ENCODE results near the gene TMEM150C.
"Not testable (repeated sequence)": the region's sequence is repeated elsewhere in the genome, so short reads cannot be mapped to it uniquely, and the experiment has no call there.

Gene TMEM150C

DNA sequence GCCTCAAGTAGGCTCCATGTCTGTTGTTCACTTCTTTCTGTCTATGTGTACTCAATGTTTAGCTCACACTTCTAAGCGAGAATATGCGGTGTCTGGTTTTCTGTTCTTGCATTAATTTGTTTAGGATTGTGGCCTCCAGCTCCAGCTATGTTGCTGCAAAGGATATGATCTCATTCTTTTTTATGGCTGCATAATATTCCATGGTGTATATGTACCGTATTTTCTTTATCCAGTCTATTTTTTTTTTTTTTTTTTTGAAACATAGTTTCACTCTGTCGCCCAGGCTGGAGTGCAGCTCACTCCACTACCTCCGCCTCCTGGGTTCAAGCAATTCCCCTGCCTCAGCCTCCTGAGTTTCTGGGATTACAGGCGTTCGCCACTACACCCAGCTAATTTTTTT is 5.7 kb upstream of the TMEM150C start:
- DNase-seq = no peak

DNA sequence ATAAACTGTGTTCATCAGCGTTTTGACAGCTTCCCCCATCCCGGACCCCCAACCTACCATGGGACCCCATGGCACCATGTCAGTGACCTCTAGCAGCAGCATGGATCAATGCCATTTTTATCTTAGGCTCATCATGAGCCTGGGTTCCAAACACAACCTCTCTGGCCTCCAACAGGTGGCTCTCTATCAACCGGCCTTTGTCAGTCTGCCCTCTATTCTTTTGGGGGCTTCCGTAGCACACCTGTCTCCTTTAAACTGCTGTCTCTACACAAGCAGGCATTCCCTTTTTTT is 721 bp upstream of the TMEM150C start:
- DNase-seq = no peak

DNA sequence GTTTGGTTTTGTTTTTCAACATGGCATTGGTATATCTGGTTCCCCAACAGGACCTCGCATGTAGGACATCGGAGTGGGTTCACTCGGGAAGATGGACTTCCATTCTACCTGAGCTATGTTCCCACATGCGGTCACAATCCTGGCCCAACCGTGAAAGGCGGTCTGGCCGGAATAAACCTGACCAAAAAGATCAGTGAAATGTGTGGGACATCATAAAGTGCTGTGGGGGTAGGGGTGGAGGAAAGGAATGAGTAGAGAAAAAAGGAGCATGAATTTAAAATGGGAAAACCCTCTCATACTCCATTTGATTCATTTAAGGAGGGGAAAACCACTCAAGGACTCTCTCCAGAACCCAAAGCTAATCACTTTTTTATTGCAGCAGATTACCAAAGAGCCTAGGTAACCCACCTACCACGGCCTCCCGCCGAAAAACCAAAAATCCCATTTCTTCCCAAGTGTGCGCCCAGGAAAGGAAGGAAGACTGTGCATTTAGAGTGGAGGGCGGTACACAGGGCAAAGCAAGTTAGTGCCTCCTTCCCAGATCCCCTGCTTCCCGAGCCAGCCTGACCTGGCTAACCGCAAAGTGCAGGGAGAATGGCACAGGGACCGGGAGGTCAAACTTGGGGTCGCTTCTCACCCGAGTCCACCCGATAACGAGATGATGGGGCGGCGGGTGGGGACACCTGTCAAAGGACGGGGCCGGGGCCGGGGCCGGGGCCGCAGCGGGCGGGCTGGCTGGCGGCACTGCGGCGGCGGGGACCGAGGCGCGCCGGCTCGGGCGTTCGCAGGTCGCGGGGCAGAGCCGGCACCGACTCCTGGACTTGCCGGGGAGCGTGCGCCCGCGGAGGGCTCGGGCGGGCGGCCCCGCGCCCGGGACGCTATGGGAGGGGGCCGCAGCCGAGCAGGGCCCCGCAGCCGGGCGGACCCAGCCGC is 669 bp downstream of the TMEM150C start:
- DNase-seq = no peak

DNA sequence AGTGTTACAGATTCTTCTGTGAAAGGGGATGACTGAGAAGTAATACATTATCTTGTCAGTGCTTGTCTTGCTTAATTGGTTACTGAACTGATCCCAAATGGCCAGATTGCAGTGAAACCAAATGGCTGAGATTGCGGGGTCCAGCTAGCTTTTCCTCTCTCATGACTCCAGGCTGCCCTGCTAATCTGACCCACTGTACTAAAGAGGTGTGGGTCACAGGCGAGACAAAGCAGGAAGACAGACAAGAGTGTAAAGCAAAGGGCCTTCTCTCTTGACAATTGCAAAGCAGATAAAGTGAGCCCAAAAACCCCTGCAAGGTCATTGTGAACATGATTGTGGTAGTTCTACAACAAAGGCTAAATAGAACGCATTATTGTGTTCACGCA is 2.1 kb downstream of the TMEM150C start:
- no peak for DNase-seq

DNA sequence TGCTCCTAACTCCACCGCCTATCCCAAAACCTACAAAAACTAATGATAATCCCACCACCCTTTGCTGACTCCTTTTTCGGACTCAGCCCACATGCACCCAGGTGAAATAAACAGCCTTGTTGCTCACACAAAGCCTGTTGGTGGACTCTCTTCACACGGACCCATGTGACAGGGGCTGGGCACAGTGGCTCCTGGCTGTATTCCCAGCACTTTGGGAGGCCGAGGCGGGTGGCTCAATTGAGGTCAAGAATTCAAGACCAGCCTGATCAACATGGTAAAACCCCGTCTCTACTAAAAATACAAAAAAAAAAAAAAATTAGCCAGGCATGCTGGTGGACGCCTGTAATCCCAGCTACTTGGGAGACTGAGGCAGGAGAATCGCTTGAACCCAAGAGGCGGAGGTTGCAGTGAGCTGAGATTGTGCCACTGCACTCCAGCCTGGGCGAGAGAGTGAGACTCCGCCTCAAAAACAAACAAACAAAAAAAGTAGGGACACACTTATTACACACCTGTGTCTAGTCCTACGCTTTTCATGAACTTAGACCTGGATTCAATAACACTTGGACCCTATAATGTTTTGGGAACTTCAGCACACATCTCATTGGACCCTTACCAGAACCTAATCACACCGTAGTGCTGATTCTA is 2.6 kb downstream of the TMEM150C start:
- DNase-seq = not testable (repeated sequence)

DNA sequence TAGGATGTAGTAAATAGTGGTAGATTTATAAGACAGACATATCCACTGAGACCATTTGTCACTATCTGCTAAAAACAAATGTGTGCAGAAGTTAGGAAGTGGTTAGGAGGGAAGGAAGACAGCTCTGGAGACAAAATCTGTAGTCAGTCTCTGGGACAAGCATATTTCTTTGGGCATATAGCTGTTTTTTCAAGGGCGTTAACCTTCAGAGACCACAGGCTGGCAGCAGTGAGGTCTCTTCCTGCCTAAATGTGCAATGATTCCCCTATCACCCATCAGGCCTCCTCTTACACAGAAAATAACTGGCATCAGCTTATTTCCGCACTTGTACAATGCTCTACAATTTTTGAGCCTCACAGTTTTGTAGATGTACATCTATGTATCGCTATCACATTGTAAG is 6.5 kb downstream of the TMEM150C start:
- no peak for DNase-seq

DNA sequence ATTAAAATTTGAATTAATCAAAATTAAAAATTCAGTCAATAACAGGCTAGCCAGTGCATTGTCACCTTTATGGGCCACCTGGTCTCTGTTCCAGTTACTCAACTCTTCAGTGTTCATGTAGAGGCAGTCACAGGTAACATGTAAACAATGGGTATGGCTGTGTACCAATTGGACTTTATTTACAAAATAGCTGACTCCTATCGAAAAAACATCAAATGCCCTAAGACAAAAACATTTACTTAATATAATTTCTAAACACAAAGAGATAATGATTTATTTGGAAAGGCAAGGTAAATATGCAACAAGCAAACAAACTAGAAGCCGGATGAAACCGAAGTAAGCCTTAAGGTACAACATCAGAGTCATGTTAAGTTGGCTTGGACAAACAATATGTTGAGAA is 8.8 kb downstream of the TMEM150C start:
- DNase-seq = no peak

DNA sequence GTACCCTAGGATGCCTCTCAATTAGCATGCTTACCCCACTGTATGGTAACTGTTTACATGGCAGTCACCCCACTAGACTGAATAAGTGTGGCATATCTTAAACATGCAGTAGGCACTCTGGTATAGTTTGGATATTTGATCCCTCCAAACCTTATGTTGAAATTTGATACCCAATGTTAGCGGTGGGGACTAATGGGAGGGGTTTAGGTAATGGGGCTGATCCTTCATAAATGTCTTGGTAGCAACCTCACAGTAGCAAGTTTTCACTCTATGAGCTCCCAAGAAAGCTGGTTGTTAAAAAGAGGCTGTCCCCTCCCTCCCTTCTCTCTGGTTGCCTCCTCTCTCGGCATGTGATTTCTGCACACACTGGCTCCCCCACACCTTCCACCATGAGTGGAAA is 10.1 kb downstream of the TMEM150C start:
- no peak for DNase-seq

DNA sequence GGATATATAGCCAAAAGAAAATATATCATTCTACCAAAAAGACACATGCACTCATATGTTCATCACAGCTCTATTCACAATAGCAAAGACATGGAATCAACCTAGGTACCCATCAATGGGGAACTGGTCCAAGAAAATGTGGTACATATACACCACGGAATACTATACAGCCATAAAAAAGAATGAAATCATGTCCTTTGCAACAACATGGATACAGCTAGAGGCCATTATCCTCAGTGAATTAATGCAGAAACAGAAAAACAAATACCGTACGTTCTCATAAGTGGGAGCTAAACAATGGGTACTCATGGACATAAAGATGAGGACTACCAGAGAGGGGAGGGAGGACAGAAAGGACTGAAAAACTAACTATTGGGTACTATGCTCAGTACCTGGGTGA is 13.9 kb downstream of the TMEM150C start:
- DNase-seq = not testable (repeated sequence)

DNA sequence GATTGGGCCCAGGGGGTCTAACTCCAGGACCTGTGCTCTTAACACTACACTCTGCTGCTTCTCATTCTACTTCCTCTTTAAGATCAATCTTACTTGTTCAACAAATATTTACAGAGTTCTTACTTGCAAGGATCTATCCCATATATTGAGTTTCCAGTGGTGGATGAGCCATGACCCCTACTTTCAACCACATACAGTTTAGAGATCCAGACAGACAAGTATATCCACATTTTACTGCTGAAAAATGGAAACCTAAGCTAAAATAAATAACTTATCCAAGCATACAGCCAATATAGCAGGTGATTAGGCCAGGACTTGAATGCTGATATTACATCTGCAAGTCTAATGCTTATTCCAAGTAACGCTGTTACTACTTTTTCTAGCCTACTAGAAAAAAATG is 18.7 kb downstream of the TMEM150C start:
- no peak for DNase-seq

DNA sequence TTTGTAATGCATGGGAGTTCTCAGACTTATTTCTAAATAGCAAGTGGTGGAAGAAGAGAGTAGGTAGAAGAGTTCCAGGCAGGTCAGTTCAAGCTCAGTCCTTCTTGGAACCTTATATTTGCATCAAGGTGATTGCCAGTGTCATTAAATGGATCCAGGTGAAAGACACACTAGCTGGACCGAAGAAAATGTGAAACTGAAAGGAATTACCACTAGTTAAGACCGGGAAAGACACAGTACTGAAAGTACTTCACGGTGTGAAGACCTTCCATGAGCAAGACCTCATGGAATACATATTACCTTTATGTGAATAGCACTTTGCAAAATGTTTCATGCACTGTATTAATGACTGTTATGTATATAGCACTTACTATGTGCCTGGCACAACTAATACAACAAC is 19.1 kb downstream of the TMEM150C start:
- no peak for DNase-seq

DNA sequence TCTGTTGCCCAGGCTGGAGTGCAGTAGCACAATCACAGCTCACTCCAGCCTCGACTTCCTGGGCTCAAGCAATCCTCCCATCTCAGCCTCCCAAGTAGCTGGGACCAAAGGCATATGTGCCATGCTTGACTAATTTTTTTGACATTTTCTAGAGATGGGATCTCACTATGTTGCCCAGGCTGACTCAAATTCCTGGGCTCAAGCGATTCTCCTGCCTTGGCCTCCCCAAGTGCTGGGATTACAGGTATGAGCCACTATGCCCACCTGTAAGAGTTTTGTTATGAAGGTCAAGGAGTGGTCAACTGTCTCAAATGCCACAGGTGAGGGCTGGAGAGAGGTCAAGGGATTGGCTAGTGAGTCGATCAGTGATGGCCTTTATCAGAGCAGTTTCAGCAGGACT is 32.5 kb downstream of the TMEM150C start:
- no peak for DNase-seq

DNA sequence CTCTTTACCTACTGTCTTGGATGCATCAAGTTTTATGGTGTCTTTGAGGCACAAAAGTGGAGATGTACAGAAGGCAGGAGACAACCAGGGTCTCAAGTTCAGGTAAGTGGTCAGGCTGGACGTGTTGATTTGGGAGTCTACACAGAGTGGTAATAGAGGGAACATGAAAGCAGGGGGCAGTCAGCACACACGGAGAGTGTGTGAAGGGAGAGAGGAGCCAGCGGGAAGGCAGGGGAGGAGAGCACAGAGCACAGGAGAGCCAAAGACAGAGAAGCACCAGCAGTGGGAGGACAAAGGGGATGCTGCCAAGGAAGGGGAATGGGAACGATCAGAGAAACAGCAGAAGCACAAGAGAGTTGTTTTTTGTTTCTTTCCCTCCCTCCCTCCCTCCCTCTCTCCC is 32.9 kb downstream of the TMEM150C start:
- DNase-seq = no peak

DNA sequence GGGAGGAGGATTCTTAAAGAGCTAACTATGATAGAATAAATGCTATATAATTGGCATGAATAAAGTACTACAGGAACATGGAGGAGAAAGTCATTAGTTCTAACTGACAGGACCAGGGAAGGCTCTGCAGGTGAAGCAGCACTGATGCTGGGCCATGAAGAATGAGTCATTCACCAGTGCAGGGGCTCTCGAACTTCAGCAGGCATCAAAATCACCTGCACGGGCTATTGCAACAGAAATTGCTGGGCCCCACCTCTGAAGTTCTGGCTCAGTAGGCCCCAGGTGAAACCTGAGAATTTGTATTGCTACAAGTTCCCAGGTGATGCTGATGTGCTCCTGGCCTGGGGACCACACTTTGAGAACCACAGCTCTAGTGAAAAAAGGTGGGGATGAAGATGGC is 33.7 kb downstream of the TMEM150C start:
- DNase-seq = no peak

DNA sequence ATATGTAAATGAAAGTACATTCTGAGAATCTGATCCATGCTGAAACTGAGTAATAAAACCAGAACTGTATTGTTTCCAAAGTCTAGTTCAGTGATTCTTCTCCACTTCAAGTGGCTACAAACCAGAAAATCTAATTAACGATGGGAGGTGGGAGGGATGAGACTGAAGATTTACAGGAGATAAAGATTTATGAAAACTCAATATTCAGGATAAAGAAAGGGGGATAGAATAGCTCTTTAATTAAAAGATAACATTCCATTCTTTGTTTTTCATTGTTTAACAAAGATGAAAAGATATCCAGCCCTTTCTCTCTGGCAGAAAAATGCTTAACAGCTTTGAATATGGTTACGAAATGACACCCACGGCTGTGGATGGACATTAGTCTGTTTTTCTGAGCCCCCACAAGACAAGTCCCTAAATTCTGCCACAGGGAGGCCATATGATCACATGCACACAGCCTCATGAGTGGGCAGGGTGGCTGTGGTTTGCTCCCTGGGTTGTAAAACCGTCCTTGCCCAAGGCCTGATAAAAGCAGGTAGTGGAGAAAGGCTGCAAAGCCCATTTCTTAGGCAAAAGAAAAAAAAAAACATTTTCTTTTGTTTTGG is 36.4 kb downstream of the TMEM150C start:
- DNase-seq = peak; percentile 59 to 70

DNA sequence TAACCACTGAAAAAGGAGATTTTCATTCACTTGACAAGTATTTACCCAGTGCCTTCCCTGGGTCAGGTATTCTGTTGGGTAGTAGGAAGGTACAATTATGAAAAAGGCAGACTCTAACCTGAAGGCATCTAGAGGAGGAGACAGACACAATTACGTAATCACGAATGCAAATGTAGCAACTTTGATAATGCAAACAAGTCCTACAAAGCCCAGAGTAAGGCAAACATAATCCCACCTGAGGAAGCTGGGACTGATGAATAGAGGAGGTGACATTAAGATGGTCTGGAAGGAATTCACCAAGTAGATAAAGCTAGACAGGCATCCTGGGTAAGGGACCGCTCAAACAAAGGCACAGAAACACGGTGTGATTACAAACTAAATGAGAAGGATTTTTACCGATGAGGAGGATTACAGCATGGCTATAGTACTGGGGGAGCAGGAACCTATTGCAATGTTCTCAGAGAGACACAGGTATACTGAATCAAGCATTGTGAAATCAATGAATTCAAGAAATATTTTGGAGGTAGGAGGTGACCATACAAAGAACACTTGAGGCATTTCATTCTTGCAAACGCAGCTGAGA is 37.1 kb downstream of the TMEM150C start:
- DNase-seq = no peak

DNA sequence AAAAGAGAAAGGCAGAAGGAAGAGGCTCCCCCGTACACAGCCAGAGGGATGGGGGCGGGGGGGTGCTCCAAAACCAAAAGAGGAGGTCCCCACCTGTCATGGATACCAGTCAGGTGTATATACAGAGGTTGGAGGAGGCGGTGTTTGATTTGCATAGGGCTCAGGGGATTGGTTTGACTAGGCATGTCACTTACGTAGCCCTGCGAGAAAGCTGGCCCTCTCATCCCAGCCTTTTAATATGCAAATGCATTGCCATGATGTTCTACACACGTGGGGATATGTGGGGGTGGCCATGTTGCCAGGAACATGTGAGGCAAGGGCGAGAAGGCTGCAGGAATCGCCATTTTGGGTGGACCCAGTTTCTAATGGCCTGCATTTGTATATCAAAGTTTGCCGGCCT is 38.6 kb downstream of the TMEM150C start:
- DNase-seq = no peak

DNA sequence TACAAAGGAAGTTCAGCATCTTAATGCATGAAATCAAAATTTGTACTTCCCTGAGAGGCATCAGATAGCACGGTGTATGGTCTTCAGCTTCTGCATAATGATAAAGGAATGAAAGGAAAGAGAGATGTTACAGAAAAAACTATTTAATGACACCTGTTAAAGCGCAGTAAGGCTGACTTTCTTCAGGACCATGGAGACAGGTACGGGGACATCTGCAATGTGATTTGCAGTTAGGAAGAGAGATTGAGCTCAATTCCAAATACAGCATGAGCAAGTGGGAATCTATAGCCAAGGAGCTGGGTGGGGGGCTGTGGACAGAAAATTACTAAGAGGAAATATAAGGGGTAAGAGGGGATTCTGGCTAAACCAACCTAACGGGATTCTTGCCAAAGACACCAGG is 39.3 kb downstream of the TMEM150C start:
- no peak for DNase-seq

DNA sequence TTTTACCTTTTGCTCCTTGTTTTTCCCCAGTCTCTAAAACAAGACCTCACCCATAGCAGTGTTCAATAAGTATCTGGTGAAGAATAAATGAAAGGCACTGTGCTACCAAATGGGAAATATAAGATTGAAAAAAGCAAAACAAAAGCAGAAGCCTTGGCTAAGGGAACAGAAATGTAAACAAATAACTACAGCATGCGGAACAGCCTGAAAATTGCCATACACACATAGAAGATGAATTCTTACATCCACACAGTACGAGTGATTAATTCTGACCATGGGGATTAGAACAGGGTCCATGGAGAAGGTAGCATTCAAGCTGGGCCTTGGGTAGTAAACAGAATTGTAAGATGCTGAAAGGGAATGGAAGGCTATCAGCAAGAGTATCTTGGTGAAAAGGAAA is 40.5 kb downstream of the TMEM150C start:
- no peak for DNase-seq

DNA sequence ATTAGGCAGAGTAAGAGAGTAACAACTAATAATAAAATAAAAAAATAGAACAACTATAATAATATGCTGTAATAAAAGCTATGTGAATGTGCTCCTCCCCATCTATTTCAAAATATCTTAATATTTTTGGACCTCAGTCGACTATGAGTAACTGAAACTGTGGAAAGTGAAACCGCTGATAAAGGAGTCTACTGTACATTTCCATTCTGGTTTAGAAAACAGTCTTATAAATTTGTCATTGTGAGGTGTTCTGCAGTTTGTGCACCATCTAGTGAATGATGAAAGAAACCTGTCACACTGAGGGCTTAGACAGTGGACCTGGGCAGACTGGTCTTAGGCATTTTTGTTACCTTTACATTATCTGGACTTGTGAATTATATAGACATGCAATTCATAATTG is 42.0 kb downstream of the TMEM150C start:
- no peak for DNase-seq

DNA sequence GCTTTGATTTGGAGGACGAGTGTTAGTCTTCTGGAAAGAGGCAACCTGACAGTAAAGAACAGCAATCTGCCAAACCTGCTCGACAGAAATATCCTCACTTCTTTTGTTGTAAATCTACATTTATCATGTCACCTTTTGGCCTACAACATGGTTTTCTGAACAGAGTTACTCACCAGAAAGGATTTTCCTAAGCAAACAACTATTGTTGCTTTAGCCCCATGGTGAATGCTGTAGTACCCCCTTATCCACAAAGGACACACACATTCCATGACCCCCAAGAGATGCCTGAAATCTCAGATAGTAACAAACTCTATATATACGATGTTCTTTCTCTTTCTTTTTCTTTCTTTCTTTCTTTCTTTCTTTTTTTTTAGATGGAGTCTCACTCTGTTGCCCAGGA is 42.7 kb downstream of the TMEM150C start:
- DNase-seq = no peak

DNA sequence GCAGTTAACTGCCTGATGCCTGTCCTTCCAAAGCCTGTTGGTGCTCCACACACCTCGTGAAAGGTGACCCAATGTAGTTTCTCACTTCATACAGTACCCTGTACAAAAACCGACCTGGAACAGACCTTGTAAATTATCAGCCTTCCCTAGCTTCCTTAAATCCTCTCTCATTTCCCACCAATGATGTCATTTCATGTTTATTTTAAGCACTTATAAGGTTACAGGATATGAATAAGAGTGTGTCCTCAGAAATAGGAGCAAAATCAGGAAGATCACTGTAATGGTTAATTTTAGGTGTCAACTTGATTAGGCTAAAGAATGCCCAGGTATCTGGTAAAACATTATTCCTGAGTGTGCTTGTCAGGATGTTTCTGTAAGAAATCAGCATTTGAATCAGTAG is 44.7 kb downstream of the TMEM150C start:
- no peak for DNase-seq

DNA sequence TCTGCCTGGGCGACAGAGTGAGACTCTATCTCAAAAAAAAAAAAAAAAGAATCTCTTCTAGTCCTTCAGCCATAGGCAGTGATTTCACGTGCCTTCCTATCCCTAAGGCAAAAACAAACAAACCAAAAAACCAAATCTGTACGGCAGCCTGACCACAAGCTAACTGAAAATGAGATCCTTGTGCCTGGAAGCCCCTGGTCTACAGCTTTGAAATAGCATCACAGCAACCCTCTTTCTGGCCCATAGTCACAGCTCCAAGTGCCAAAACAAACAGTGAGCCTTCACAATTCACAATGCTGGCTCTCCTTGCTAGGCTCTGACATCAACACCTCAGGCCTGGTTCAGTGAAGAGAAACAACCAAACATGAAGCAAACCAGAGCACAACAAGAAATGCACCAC is 46.1 kb downstream of the TMEM150C start:
- DNase-seq = no peak

DNA sequence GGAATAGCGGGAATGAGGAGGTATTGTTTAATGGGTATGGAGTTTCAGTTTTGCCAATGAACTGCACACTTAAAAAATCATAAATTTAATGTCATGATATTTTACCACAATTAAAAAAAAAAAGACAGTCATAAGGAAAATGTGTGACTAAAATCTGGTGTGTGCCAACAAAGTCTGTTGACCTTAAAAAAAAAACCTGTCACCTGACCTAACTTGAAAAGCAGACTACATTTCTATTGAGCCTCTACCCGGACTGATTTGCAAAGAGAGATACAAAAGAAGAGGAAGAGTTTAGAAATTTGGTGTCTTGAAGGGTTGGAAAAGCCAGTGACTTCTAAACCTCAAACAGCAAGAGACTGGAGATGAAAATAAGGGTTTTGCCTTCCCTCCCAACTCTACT is 48.4 kb downstream of the TMEM150C start:
- no peak for DNase-seq
